ENCODE data around the gene SGSM2. TPM values are rescaled to one million over a fixed set of nuclear protein-coding genes. Genes with fewer than 3 reads are reported as not detected.

Gene SGSM2
- total and polyA plus RNA-seq, 2 of the 13 experiments (the other 11 are each of a cell fraction or from before 2014, with no cell fraction given), result 30.4 to 51.3 TPM

DNA sequence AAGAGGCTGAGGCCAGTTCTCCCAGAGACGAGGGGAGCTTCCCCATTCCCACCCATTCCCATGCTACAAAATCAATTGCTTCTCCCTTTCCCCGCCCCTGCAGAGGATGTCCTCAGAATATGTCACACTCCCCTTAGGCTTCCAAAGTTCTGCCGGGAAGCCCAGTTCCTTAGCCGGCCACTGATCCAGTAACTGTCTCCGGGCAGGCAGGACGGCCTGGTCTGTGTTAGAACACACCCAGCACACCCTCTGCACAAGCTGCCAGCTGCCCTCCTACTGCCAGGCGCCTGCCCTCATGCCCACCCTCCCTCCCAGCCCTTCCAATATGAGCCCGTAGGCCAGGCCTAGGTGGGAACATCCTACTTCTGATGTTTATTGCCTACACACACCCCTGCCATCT, 31.1 kb downstream of the SGSM2 start:
- H3K4me2 ChIP-seq (ENCODE audit: low read depth, low read length), result no peak overlapping the region
- POLR2A ChIA-PET, result no interaction called here
- in situ Hi-C loops (cut with HindIII; ENCODE audit: extremely low pct_ligation_motif_present, low pct_unique_long_range_greater_than_20kb), result no loop called here

DNA sequence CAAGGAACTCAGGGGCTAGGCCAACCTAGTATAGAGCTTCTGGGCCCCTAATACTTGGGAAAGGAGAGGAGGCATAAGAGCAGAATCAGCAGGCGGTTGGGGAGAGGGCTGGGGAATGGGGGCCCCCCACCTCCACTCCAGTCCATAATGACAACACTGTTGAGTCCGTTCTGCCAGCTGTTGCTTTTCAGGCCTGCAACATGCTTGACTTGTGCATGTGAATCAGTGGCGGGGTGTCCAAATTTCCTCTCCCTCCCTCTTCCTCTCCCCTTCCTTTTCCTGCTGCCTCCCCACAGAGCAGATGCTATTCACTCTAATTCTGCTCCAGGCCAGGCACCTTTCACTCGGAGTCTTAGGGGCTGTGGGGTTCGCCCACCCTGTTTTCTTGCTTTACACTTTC, 31.7 kb downstream of the SGSM2 start:
- H3K9me3 ChIP-seq (ENCODE audit: low read length), result no peaks in the 10 kb centered on the region
- peaks cover 14 to 16% of the 10 kb centered on the region in 2 experiments; a peak in 3 of 5 replicates for H3K36me3 ChIP-seq (replicated peaks in 1 of 2; ENCODE audit: control insufficient read depth in 1 of 2, insufficient read depth in 2 of 2, low read length in 2 of 2)
- no peak overlapping the region for H3K4me2 ChIP-seq (ENCODE audit: low read depth, low read length)
- WGBS (ENCODE audit: low lambda C conversion rate), result 96% methylated on average over 5 of the region's 5 CpGs
- H3K4me3 ChIP-seq (replicated peaks in 1 of 3; ENCODE audit: insufficient read depth in 1 of 3, low read depth in 2 of 3, low read length in 3 of 3), result no peak overlapping the region
- H3K27ac ChIP-seq (ENCODE audit: extremely low read length, insufficient read depth, low read length), result no peak overlapping the region
- ATAC-seq (no peak), DNase-seq (ENCODE audit: low spot score) (no peak), FAIRE-seq (no peak)
- H3K27me3 ChIP-seq (ENCODE audit: control insufficient read depth in 1 of 2, insufficient read depth in 2 of 2, low read length in 2 of 2), result no peaks in the 10 kb centered on the region
- in situ Hi-C loops (cut with HindIII; ENCODE audit: extremely low pct_ligation_motif_present, low pct_unique_long_range_greater_than_20kb) (no loop called here), intact Hi-C loops (cut with micrococcal nuclease; ENCODE audit: unreplicated experiment) (no loop called here)
- ChIA-PET CTCF (ENCODE audit: low intra/inter-chr PET ratio, low total read pairs) (interaction anchor here (1.3 kb wide), 1 partner anchor 47 kb away, joined by 4 read pairs; no protein-coding TSS in a partner anchor), POLR2A (no interaction called here)
- no TSS peak for BruUV-seq (replicated peaks)
- H3K4me1 ChIP-seq (ENCODE audit: insufficient read depth, low read length), result no peaks in the 10 kb centered on the region
- no peak overlapping the region for H2AFZ ChIP-seq (ENCODE audit: low read length)
- no peaks in the 10 kb centered on the region for H4K20me1 ChIP-seq (ENCODE audit: insufficient read depth, low read length)
- no peaks in the 10 kb centered on the region for H3K79me2 ChIP-seq (ENCODE audit: insufficient read depth, low read length)
- H3K9ac ChIP-seq (ENCODE audit: insufficient read depth, low read depth, low read length), result no peak overlapping the region
- TF ChIP-seq ZNF224 (CRISPR knock-in tag; IDR thresholded peaks at IDR 0.05), result no peak
- no peak for TF ChIP-seq MLLT10 (CRISPR knock-in tag; IDR thresholded peaks at IDR 0.05)
- TF ChIP-seq NONO (IDR thresholded peaks at IDR 0.05), result no peak
- no peak for TF ChIP-seq NONO (CRISPR knock-in tag; conservative IDR thresholded peaks at IDR 0.05)
- no peak for TF ChIP-seq ZNF883 (CRISPR knock-in tag; IDR thresholded peaks at IDR 0.05; ENCODE audit: not compliant biosample characterization)
- TF ChIP-seq, protein P1, sequence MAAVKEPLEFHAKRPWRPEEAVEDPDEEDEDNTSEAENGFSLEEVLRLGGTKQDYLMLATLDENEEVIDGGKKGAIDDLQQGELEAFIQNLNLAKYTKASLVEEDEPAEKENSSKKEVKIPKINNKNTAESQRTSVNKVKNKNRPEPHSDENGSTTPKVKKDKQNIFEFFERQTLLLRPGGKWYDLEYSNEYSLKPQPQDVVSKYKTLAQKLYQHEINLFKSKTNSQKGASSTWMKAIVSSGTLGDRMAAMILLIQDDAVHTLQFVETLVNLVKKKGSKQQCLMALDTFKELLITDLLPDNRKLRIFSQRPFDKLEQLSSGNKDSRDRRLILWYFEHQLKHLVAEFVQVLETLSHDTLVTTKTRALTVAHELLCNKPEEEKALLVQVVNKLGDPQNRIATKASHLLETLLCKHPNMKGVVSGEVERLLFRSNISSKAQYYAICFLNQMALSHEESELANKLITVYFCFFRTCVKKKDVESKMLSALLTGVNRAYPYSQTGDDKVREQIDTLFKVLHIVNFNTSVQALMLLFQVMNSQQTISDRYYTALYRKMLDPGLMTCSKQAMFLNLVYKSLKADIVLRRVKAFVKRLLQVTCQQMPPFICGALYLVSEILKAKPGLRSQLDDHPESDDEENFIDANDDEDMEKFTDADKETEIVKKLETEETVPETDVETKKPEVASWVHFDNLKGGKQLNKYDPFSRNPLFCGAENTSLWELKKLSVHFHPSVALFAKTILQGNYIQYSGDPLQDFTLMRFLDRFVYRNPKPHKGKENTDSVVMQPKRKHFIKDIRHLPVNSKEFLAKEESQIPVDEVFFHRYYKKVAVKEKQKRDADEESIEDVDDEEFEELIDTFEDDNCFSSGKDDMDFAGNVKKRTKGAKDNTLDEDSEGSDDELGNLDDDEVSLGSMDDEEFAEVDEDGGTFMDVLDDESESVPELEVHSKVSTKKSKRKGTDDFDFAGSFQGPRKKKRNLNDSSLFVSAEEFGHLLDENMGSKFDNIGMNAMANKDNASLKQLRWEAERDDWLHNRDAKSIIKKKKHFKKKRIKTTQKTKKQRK (IDR thresholded peaks at IDR 0.05; ENCODE audit: low read length), result no peak
- TF ChIP-seq IKZF4 (CRISPR knock-in tag; IDR thresholded peaks at IDR 0.05; ENCODE audit: borderline replicate concordance, low read depth, not compliant biosample characterization), result no peak
- no peak for TF ChIP-seq ZNF768 (CRISPR knock-in tag; IDR thresholded peaks at IDR 0.05)
- no peak for TF ChIP-seq MIER2 (CRISPR knock-in tag; IDR thresholded peaks at IDR 0.05)

More for the DNA sequence above, 31.1 kb downstream of the SGSM2 start:
- no peak for FAIRE-seq
- CTCF ChIA-PET (ENCODE audit: low intra/inter-chr PET ratio, low total read pairs), result no interaction called here
- DNase-seq (ENCODE audit: low spot score), result no peak
- Histone ChIP-seq H3K27me3 (ENCODE audit: control insufficient read depth in 1 of 2, insufficient read depth in 2 of 2, low read length in 2 of 2) (no peaks in the 10 kb centered on the region), H3K4me1 (ENCODE audit: insufficient read depth, low read length) (no peaks in the 10 kb centered on the region), H2AFZ (ENCODE audit: low read length) (no peak overlapping the region), H3K4me3 (replicated peaks in 1 of 3; ENCODE audit: insufficient read depth in 1 of 3, low read depth in 2 of 3, low read length in 3 of 3) (no peak overlapping the region), H4K20me1 (ENCODE audit: insufficient read depth, low read length) (no peaks in the 10 kb centered on the region), H3K9me3 (ENCODE audit: low read length) (no peaks in the 10 kb centered on the region), H3K9ac (ENCODE audit: insufficient read depth, low read depth, low read length) (no peak overlapping the region), H3K79me2 (ENCODE audit: insufficient read depth, low read length) (no peaks in the 10 kb centered on the region), H3K36me3 (replicated peaks in 1 of 2; ENCODE audit: control insufficient read depth in 1 of 2, insufficient read depth in 2 of 2, low read length in 2 of 2) (peaks cover 14 to 16% of the 10 kb centered on the region in 2 experiments; a peak in 3 of 5 replicates), H3K27ac (ENCODE audit: extremely low read length, insufficient read depth, low read length) (no peak overlapping the region)
- intact Hi-C loops (cut with micrococcal nuclease; ENCODE audit: unreplicated experiment), result no loop called here
- TF ChIP-seq BRD4 (CRISPR knock-in tag; IDR thresholded peaks at IDR 0.05) (no peak), KLF13 (CRISPR knock-in tag; IDR thresholded peaks at IDR 0.05) (no peak), FOXM1 (CRISPR knock-in tag; IDR thresholded peaks at IDR 0.05) (no peak), DR1 (CRISPR knock-in tag; IDR thresholded peaks at IDR 0.05) (no peak), CCAR2 (optimal IDR thresholded peaks at IDR 0.05; ENCODE audit: low read depth, low read length) (no peak), HOXA5 (CRISPR knock-in tag; IDR thresholded peaks at IDR 0.05) (no peak), GLI4 (CRISPR knock-in tag; IDR thresholded peaks at IDR 0.05; ENCODE audit: borderline replicate concordance) (no peak), ZNF160 (CRISPR knock-in tag; IDR thresholded peaks at IDR 0.05) (no peak)
- TF ChIP-seq, protein P2, sequence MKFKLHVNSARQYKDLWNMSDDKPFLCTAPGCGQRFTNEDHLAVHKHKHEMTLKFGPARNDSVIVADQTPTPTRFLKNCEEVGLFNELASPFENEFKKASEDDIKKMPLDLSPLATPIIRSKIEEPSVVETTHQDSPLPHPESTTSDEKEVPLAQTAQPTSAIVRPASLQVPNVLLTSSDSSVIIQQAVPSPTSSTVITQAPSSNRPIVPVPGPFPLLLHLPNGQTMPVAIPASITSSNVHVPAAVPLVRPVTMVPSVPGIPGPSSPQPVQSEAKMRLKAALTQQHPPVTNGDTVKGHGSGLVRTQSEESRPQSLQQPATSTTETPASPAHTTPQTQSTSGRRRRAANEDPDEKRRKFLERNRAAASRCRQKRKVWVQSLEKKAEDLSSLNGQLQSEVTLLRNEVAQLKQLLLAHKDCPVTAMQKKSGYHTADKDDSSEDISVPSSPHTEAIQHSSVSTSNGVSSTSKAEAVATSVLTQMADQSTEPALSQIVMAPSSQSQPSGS (CRISPR knock-in tag; IDR thresholded peaks at IDR 0.05), result no peak
- TF ChIP-seq, protein P3, sequence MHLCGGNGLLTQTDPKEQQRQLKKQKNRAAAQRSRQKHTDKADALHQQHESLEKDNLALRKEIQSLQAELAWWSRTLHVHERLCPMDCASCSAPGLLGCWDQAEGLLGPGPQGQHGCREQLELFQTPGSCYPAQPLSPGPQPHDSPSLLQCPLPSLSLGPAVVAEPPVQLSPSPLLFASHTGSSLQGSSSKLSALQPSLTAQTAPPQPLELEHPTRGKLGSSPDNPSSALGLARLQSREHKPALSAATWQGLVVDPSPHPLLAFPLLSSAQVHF (CRISPR knock-in tag; IDR thresholded peaks at IDR 0.05), result no peak
- no TSS peak for BruUV-seq (replicated peaks)
- no peak for ATAC-seq
- WGBS (ENCODE audit: low lambda C conversion rate), result 97% methylated on average over 5 of the region's 8 CpGs

Data from HepG2 (cell line).